A673 (cell line): ENCODE measurements around the gene ZMYM4. TPM values are rescaled to one million over a fixed set of nuclear protein-coding genes. Genes with fewer than 3 reads are reported as not detected.

Experiments
- BruUV-seq: library from RNA; stranded (reverse); fragments of 400-500 nt; replicated peaks from 2 replicates; lab custom pipeline; 2021; lab: Mats Ljungman, UMichigan
- CTCF ChIA-PET: fragments of 300-600 bp; sonication (Branson Sonifier 250); formaldehyde crosslinking; loops from one replicate; lab custom pipeline; 2022; ENCODE audit warnings: antibody characterized with exemption; lab: Charles Lee
- POLR2A ChIA-PET: fragments of 300-600 bp; sonication (Branson Sonifier 250); formaldehyde crosslinking; loops from one replicate; lab custom pipeline; 2022; ENCODE audit warnings: antibody characterized with exemption; ENCODE audit not compliant: low non-redundant PET; lab: Charles Lee
- DNase-seq: peaks from one replicate; pipeline ENCODE4 v3.0.0-alpha.2; 2015; ENCODE audit warnings: low spot score
- H3K27ac ChIP-seq: fragments of 200-600 bp; sonication (generic); 2 replicates; pipeline ENCODE4 v1.5.1; 2016; ENCODE audit warnings: mixed run types, low read depth, mild to moderate bottlenecking, mixed read lengths, antibody characterized with exemption, low read length; ENCODE audit not compliant: poor library complexity, severe bottlenecking
- H3K27me3 ChIP-seq: fragments of 200-600 bp; sonication (generic); replicated peaks from 2 replicates; pipeline ENCODE4 v1.6.1; 2017; ENCODE audit warnings: mixed run types, low read depth, mild to moderate bottlenecking, mixed read lengths, antibody characterized with exemption, low read length; ENCODE audit not compliant: insufficient read depth, poor library complexity
- H3K36me3 ChIP-seq: fragments of 200-600 bp; sonication (generic); 2 replicates; pipeline ENCODE4 v1.6.1; 2016; ENCODE audit warnings: mixed run types, mild to moderate bottlenecking, mixed read lengths, antibody characterized with exemption, low read length; ENCODE audit not compliant: insufficient read depth, poor library complexity, severe bottlenecking
- H3K4me1 ChIP-seq: fragments of 200-600 bp; sonication (generic); 2 replicates; pipeline ENCODE4 v1.6.1; 2017; ENCODE audit warnings: mixed run types, mild to moderate bottlenecking, mixed read lengths, antibody characterized with exemption, low read length; ENCODE audit not compliant: insufficient read depth, poor library complexity, severe bottlenecking
- H3K4me3 ChIP-seq: fragments of 200-600 bp; sonication (generic); 2 replicates; pipeline ENCODE4 v1.5.1; 2016; ENCODE audit warnings: low read depth, mixed run types, mild to moderate bottlenecking, mixed read lengths, low read length; ENCODE audit not compliant: poor library complexity, severe bottlenecking
- H3K9me3 ChIP-seq: fragments of 200-600 bp; sonication (generic); 2 replicates; pipeline ENCODE4 v1.6.1; 2016; ENCODE audit warnings: mixed run types, low read depth, mild to moderate bottlenecking, mixed read lengths, antibody characterized with exemption, low read length; ENCODE audit not compliant: poor library complexity, severe bottlenecking
- EZH2 ChIP-seq: fragments of 200-600 bp; sonication (generic); IDR thresholded peaks from 2 replicates; pipeline ENCODE4 v1.6.1; 2017; ENCODE audit warnings: borderline replicate concordance, low read depth, mild to moderate bottlenecking, mixed read lengths, antibody characterized with exemption, low read length; ENCODE audit not compliant: poor library complexity, severe bottlenecking
- intact Hi-C: fragments of 100-400 bp; cut with micrococcal nuclease; formaldehyde crosslinking; loops from one replicate; pipeline ENCODE4 v1.10.0; 2022; ENCODE audit not compliant: unreplicated experiment
- total RNA-seq: library from RNA; stranded (reverse); gene quantifications from 2 replicates; pipeline ENCODE4 v1.2.3, GENCODE V29; 2021
- TF ChIP-seq, protein P1 (sequence below): fragments of 300-800, 200-600 bp; sonication (generic); conservative IDR thresholded peaks from 2 replicates; pipeline ENCODE4 v1.5.1; 2017; ENCODE audit warnings: low read depth, mild to moderate bottlenecking, antibody characterized with exemption, low read length, moderate library complexity, mixed read lengths

Gene ZMYM4
- total RNA-seq, 1 experiment from 2014 or later, result 83.5 TPM

GRCh38 chr1:35280006-35280405 lies 11.5 kb downstream of the ZMYM4 start:
- ChIA-PET CTCF (no interaction called here), POLR2A (no interaction called here)
- no TSS peak for BruUV-seq
- DNase-seq, result no peak
- H3K27me3 ChIP-seq, result no peaks in the 10 kb centered on the region
- peaks cover 10% of the 10 kb centered on the region for H3K9me3 ChIP-seq
- no peak overlapping the region for H3K4me3 ChIP-seq
- no peak for TF ChIP-seq EZH2
- TF ChIP-seq, protein P1, sequence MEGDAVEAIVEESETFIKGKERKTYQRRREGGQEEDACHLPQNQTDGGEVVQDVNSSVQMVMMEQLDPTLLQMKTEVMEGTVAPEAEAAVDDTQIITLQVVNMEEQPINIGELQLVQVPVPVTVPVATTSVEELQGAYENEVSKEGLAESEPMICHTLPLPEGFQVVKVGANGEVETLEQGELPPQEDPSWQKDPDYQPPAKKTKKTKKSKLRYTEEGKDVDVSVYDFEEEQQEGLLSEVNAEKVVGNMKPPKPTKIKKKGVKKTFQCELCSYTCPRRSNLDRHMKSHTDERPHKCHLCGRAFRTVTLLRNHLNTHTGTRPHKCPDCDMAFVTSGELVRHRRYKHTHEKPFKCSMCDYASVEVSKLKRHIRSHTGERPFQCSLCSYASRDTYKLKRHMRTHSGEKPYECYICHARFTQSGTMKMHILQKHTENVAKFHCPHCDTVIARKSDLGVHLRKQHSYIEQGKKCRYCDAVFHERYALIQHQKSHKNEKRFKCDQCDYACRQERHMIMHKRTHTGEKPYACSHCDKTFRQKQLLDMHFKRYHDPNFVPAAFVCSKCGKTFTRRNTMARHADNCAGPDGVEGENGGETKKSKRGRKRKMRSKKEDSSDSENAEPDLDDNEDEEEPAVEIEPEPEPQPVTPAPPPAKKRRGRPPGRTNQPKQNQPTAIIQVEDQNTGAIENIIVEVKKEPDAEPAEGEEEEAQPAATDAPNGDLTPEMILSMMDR, result no peak
- intact Hi-C loops, result no loop called here
- no peaks in the 10 kb centered on the region for H3K4me1 ChIP-seq
- no peak overlapping the region for H3K27ac ChIP-seq
- H3K36me3 ChIP-seq, result peaks cover 12% of the 10 kb centered on the region

GRCh38 chr1:35281565-35281964 lies 13.1 kb downstream of the ZMYM4 start:
- intact Hi-C loops, result no loop called here
- POLR2A ChIA-PET, result no interaction called here
- TF ChIP-seq, protein P1, result no peak
- TF ChIP-seq EZH2, result no peak
- DNase-seq, result no peak
- Histone ChIP-seq H3K4me1 (no peaks in the 10 kb centered on the region), H3K27me3 (no peaks in the 10 kb centered on the region), H3K9me3 (peaks cover 10% of the 10 kb centered on the region), H3K27ac (no peak overlapping the region), H3K36me3 (peaks cover 12% of the 10 kb centered on the region), H3K4me3 (no peak overlapping the region)
- CTCF ChIA-PET, result no interaction called here
- BruUV-seq, result no TSS peak

DNA sequence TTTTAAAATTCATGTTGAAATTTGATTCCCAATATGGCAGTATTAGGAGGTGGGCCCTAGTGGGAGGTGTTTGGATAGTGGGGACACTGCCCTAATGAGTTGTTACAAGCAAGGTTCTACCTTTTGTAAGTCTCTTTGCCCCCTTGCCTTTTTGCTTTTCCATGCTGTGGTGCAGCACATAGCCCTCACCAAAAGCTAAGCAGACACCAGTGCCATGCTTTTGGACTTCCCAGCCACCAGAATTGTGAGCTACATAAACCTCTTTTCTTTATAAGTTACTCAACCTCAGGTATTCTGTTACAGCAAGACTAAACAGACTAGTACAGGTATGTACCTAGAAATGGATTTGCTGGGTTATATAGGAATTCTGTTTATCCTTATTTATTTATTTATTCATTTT lies 13.7 kb downstream of the ZMYM4 start:
- no peak for DNase-seq

More for the DNA sequence above, 13.7 kb downstream of the ZMYM4 start:
- ChIA-PET POLR2A (no interaction called here), CTCF (no interaction called here)
- H3K4me1 ChIP-seq, result no peaks in the 10 kb centered on the region
- H3K27ac ChIP-seq, result no peak overlapping the region
- no peaks in the 10 kb centered on the region for H3K27me3 ChIP-seq
- TF ChIP-seq, protein P1, result no peak
- no peak for TF ChIP-seq EZH2
- peaks cover 12% of the 10 kb centered on the region for H3K36me3 ChIP-seq
- BruUV-seq, result no TSS peak
- H3K9me3 ChIP-seq, result peaks cover 10% of the 10 kb centered on the region
- no peak overlapping the region for H3K4me3 ChIP-seq
- intact Hi-C loops, result no loop called here
